ENCODE data around the gene CHCHD5. TPM values are rescaled to one million over a fixed set of nuclear protein-coding genes. Genes with fewer than 3 reads are reported as not detected.

Gene CHCHD5
- total and polyA plus RNA-seq, 2 of the 4 experiments (the other 2 are of a cell fraction), result 4.8 to 40.1 TPM

DNA sequence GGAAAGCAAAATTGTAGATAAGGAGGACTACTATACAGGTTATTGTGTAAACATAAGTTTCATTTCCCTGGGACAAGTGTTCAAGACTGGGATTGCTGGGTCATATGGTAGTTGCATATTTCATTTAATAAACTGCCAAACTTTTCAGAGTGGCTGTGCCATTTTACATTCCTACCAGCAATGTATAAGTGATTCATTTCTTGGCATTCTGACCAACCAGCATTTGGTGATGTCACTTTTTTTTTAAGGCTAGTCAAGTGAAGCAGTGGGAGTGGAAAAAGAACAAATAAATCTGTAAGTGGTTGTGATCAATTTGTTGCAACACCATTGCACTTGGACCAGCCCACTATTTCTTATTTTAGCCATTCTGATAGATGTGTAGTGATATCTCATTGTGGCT lies 5.2 kb upstream of the CHCHD5 start:
- DNase-seq, result peak; percentile 92
- Histone ChIP-seq H4K8ac (ENCODE audit: low read depth in 2 of 2, low read length in 2 of 2) (no peak overlapping the region), H3K27ac (ENCODE audit: insufficient read depth, low read length) (no peak overlapping the region), H4K91ac (ENCODE audit: insufficient read depth, low read depth, low read length) (no peak overlapping the region), H2AK9ac (replicated peaks; ENCODE audit: low read depth, low read length, poor library complexity) (no peak overlapping the region), H3K14ac (replicated peaks; ENCODE audit: low read depth, low read length) (no peak overlapping the region), H2AFZ (replicated peaks; ENCODE audit: low read length, poor library complexity) (no peak overlapping the region), H2AK5ac (ENCODE audit: low read depth, low read length) (no peak overlapping the region), H3K4me2 (ENCODE audit: low read depth, low read length) (no peak overlapping the region), H3K9me1 (ENCODE audit: insufficient read depth, low read length) (peaks cover 9% of the 10 kb centered on the region; the same call in 1 of the 2 replicates), H4K20me1 (ENCODE audit: insufficient read depth, low read length) (no peaks in the 10 kb centered on the region), H3K23ac (ENCODE audit: low read depth, low read length) (no peak overlapping the region), H3K4me3 (ENCODE audit: insufficient read depth, low read depth, low read length) (no peak overlapping the region), H3K79me1 (ENCODE audit: low read depth in 1 of 2, low read length in 2 of 2) (peaks cover 0 to 13% of the 10 kb centered on the region in 2 experiments; a peak in 1 of 4 replicates), H3K4ac (ENCODE audit: low read depth, low read length) (no peak overlapping the region), H3K9ac (ENCODE audit: low read depth, low read length) (no peak overlapping the region), H4K5ac (ENCODE audit: low read depth, low read length) (no peak overlapping the region), H3K27me3 (ENCODE audit: control insufficient read depth, insufficient read depth, low read length) (no peaks in the 10 kb centered on the region), H2BK20ac (ENCODE audit: low read depth, low read length) (no peak overlapping the region), H2BK120ac (ENCODE audit: low read depth, low read length) (no peak overlapping the region), H3K36me3 (ENCODE audit: control insufficient read depth, insufficient read depth, low read length) (peaks cover 10% of the 10 kb centered on the region), H3K9me3 (ENCODE audit: control insufficient read depth, insufficient read depth, low read length) (no peaks in the 10 kb centered on the region), H2BK15ac (ENCODE audit: low read depth, low read length) (no peak overlapping the region), H3K56ac (ENCODE audit: extremely low read depth, insufficient read depth, low read length) (no peak overlapping the region), H2BK5ac (ENCODE audit: low read depth, low read length, poor library complexity, severe bottlenecking) (no peak overlapping the region), H3K18ac (ENCODE audit: low read depth, low read length) (no peak overlapping the region), H3K4me1 (ENCODE audit: control insufficient read depth, insufficient read depth, low read length) (no peaks in the 10 kb centered on the region)
- in situ Hi-C loops (cut with MboI; ENCODE audit: low sequenced_read_pairs), result no loop called here
- BruUV-seq (replicated peaks), result no TSS peak
- ATAC-seq (ENCODE audit: low read depth), result peak; percentile 19
- intact Hi-C loops (cut with micrococcal nuclease), result loop anchor here (1.0 to 10.0 kb wide), 2 partner anchors 98 to 314 kb away; no protein-coding TSS in a partner anchor
- ChIA-PET POLR2A (ENCODE audit: unreplicated experiment) (no interaction called here), CTCF (no interaction called here)
- dilution Hi-C loops (cut with HindIII; ENCODE audit: low sequenced_read_pairs, unreplicated experiment), result no loop called here
- TF ChIP-seq, protein P1, sequence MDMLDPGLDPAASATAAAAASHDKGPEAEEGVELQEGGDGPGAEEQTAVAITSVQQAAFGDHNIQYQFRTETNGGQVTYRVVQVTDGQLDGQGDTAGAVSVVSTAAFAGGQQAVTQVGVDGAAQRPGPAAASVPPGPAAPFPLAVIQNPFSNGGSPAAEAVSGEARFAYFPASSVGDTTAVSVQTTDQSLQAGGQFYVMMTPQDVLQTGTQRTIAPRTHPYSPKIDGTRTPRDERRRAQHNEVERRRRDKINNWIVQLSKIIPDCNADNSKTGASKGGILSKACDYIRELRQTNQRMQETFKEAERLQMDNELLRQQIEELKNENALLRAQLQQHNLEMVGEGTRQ (IDR thresholded peaks at IDR 0.05; ENCODE audit: low read depth, low read length), result no peak
- peak; percentile 85 for TF ChIP-seq CEBPB (IDR thresholded peaks at IDR 0.05; ENCODE audit: low read depth, low read length)
- TF ChIP-seq MAFK (IDR thresholded peaks at IDR 0.05; ENCODE audit: low read depth, low read length), result no peak
- TF ChIP-seq MAZ (IDR thresholded peaks at IDR 0.05; ENCODE audit: borderline replicate concordance, low read depth, low read length), result no peak
- TF ChIP-seq FOS (IDR thresholded peaks at IDR 0.05; ENCODE audit: low read depth, low read length), result peak; percentile 47; the same call in 1 of the 2 replicates
- TF ChIP-seq, protein P2, sequence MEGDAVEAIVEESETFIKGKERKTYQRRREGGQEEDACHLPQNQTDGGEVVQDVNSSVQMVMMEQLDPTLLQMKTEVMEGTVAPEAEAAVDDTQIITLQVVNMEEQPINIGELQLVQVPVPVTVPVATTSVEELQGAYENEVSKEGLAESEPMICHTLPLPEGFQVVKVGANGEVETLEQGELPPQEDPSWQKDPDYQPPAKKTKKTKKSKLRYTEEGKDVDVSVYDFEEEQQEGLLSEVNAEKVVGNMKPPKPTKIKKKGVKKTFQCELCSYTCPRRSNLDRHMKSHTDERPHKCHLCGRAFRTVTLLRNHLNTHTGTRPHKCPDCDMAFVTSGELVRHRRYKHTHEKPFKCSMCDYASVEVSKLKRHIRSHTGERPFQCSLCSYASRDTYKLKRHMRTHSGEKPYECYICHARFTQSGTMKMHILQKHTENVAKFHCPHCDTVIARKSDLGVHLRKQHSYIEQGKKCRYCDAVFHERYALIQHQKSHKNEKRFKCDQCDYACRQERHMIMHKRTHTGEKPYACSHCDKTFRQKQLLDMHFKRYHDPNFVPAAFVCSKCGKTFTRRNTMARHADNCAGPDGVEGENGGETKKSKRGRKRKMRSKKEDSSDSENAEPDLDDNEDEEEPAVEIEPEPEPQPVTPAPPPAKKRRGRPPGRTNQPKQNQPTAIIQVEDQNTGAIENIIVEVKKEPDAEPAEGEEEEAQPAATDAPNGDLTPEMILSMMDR (conservative IDR thresholded peaks at IDR 0.05; ENCODE audit: low read depth, low read length), result peak; percentile 34
- TF ChIP-seq NFE2L2 (IDR thresholded peaks at IDR 0.05; ENCODE audit: low read depth, low read length), result no peak

All from IMR-90 (cell line).